Naive B cell (primary cell): ENCODE measurements around the gene SP8. TPM values are rescaled to one million over a fixed set of nuclear protein-coding genes. Genes with fewer than 3 reads are reported as not detected.

Source experiments
- ATAC-seq, 2 donors: fragments of 150-1000 bp; cut with Tn5 transposase; 2 replicates each; pipeline ENCODE4 v1.10.0; 2021; ENCODE audit warnings: low read depth in 2 of 2, mild to moderate bottlenecking in 2 of 2, moderate library complexity in 2 of 2
- DNase-seq: peaks from one replicate; pipeline ENCODE4 v3.0.0; 2022
- H3K27ac Mint-ChIP-seq, 6 donors: one replicate each; pipeline ENCODE4 v1.8.0; 2020 to 2022; ENCODE audit warnings: mild to moderate bottlenecking in 6 of 6, mixed read lengths in 6 of 6, moderate library complexity in 5 of 6, inconsistent platforms in 2 of 6
- H3K27me3 Mint-ChIP-seq, 3 donors: one replicate each; pipeline ENCODE4 v1.8.0; 2021 to 2022; ENCODE audit warnings: mixed read lengths in 3 of 3, mild to moderate bottlenecking in 1 of 3
- H3K36me3 Mint-ChIP-seq, 2 donors: one replicate each; pipeline ENCODE4 v1.8.0; 2020 to 2022; ENCODE audit warnings: mixed read lengths in 2 of 2, inconsistent platforms in 1 of 2, mild to moderate bottlenecking in 1 of 2
- H3K4me1 Mint-ChIP-seq, 3 donors: one replicate each; pipeline ENCODE4 v1.8.0; 2020 to 2022; ENCODE audit warnings: mixed read lengths in 3 of 3, inconsistent platforms in 1 of 3, mild to moderate bottlenecking in 1 of 3, moderate library complexity in 1 of 3
- H3K4me3 Mint-ChIP-seq, 8 donors: one replicate each; pipeline ENCODE4 v1.8.0; 2020 to 2022; ENCODE audit warnings: mild to moderate bottlenecking in 8 of 8, mixed read lengths in 8 of 8, moderate library complexity in 8 of 8, inconsistent platforms in 2 of 8
- H3K9me3 Mint-ChIP-seq, 7 donors: one replicate each; pipeline ENCODE4 v1.8.0; 2020 to 2022; ENCODE audit warnings: mixed read lengths in 7 of 7, mild to moderate bottlenecking in 5 of 7, inconsistent platforms in 2 of 7, moderate library complexity in 1 of 7
- polyA plus RNA-seq, 6 donors: library from polyadenylated mRNA; unstranded; fragments of 300-500 nt; fragmentation: Illumina TruSeq; gene quantifications; one replicate each; pipeline ENCODE4 v1.2.3, GENCODE V29; 2021; ENCODE audit warnings: low read depth in 6 of 6

The SP8 gene
- polyA plus RNA-seq, 6 donors from 2014 or later = not detected

- Mint-ChIP-seq H3K4me3 (peak overlapping the region in 5 of 8 donors; percentile 23 to 86 (median 81)), H3K36me3 (peaks cover 0 to 5% of the 10 kb centered on the region in 2 donors), H3K9me3 (peaks cover 0 to 12% (median 9%) of the 10 kb centered on the region in 7 donors), H3K4me1 (peaks cover 12 to 22% (median 14%) of the 10 kb centered on the region in 3 donors), H3K27me3 (peaks cover 41 to 52% (median 48%) of the 10 kb centered on the region in 3 donors), H3K27ac (no peak overlapping the region)
- ATAC-seq (no peak), DNase-seq (no peak)
These were observed 13.1 kb upstream of the SP8 start for GRCh38 chr7:20799566-20800366.

DNA sequence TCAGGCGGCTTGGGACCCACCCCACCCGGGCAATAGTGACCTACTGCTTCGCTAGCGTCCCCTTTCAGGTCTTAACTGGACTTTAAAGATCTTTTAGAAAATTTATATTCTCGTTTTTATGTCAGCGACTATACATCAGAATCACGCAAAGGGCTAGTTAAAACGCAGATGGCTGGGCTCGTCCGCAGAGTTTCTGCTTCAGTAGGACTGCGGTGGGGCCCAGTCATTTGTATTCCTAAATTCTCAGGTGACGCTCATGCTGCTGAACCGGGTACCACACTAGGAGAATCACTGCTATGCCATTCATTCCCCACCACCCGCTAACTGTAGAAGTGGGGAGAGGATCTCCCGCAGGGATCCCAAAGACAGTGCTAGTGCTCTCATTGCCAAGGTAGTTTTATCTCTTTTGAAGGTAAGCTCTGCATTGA is 12.0 kb upstream of the SP8 start:
- H3K27ac Mint-ChIP-seq = peak overlapping the region in 3 of 6 donors; percentile 82 to 89 (median 83)
- peaks cover 0 to 5% of the 10 kb centered on the region in 2 donors for H3K36me3 Mint-ChIP-seq
- H3K4me3 Mint-ChIP-seq = peak overlapping the region; percentile 80 to 88 (median 83)
- H3K27me3 Mint-ChIP-seq = peaks cover 35 to 54% (median 46%) of the 10 kb centered on the region in 3 donors
- no peak for DNase-seq
- H3K9me3 Mint-ChIP-seq = peaks cover 0 to 13% (median 10%) of the 10 kb centered on the region in 7 donors
- peaks cover 12 to 22% (median 14%) of the 10 kb centered on the region in 3 donors for H3K4me1 Mint-ChIP-seq
- ATAC-seq = no peak

DNA sequence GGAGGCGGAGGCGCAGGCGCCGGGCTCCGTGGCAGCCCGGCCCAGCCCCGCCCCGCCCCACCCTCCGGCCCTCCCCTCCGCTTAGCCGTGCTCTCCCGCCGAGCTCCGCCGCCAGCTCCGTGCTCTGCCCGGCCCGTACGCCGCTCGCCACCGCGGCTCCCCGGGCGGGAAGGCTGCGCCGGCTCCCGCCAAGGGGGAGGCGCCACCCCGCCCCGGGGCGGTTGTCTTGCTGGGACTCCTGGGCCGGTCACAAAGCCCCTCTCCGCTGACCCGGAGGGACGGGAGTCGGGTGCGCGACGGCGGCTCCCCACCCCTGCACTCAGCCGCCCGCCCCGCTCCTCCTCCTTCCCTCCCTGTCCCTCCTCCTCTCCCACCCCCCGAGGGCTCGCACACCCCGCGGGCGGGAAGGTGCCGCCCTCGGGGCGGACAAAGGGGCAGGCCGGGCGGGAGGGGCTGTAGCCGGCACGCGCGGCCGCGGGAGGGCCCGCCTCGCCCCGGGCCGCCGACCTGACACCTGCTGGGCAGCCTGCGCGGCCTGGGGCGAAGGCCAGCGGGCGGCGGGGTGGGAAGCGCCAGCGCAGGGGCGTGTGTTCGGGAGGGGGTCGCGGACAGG is 11.5 kb upstream of the SP8 start:
- Mint-ChIP-seq H3K36me3 (peaks cover 0 to 5% of the 10 kb centered on the region in 2 donors), H3K4me1 (peaks cover 12 to 22% (median 14%) of the 10 kb centered on the region in 3 donors), H3K27me3 (peaks cover 36 to 58% (median 49%) of the 10 kb centered on the region in 3 donors), H3K9me3 (peaks cover 0 to 16% (median 11%) of the 10 kb centered on the region in 7 donors), H3K4me3 (peak overlapping the region in 5 of 8 donors; percentile 80 to 89 (median 86)), H3K27ac (no peak overlapping the region)
- DNase-seq (no peak), ATAC-seq (peak; percentile 72 to 78)

DNA sequence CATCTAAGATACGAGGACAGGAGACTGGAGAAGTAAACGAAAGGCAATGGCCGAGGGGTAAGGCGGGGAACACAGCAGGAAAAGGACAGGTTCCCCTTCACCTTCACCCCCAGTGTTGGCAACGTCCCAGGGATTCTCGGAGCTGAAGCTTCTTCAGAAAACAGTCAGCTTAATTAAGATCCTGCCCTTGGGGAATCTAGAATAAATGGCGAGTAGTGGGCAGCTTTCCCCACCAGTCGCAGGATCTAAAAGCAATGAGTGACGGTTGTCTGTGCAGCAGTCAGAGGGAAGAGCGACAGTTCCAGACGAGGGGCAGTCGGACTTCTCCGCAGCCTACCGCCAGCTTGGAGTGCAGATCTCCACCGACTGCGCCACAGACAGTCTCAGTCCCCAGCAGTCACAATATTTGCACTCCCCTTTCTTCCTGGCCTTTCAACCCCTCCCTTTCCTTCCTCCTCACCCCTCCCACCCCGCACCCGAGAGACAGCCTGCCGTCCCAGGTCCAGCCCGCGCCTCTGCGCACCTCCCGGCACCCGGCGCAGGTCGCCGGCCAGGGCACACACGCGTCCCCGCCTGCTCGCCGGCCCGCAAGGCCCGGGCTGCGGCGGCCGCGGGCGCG is 10.9 kb upstream of the SP8 start:
- peaks cover 42 to 64% (median 49%) of the 10 kb centered on the region in 3 donors for H3K27me3 Mint-ChIP-seq
- peaks cover 12 to 22% (median 14%) of the 10 kb centered on the region in 3 donors for H3K4me1 Mint-ChIP-seq
- H3K27ac Mint-ChIP-seq = peak overlapping the region in 5 of 6 donors; percentile 34 to 93 (median 63)
- H3K4me3 Mint-ChIP-seq = peak overlapping the region; percentile 86 to 96 (median 93)
- DNase-seq = no peak
- peaks cover 0 to 18% (median 14%) of the 10 kb centered on the region in 7 donors for H3K9me3 Mint-ChIP-seq
- peaks cover 0 to 5% of the 10 kb centered on the region in 2 donors for H3K36me3 Mint-ChIP-seq
- ATAC-seq = peak; percentile 56 to 60

DNA sequence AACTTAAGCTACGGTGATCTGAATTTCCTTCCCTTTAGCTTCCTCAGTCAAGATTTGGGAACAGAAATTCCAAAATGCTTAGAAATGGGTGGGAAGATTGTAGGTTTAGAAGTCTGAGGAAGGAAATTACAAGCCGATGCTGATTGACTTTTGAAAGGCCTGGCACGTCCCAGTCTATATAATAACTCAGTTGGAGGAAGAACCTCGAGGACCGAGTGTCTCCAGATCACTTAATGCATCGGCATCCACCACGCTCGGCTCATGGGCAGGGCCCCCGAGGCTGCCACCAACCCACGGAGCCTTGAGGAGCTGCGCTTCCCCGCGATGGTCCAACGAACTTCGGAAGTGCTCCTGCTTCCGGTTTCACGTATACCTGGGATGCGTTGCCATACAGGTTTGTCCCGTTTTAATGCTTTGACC is 10.4 kb upstream of the SP8 start:
- peaks cover 0 to 22% (median 14%) of the 10 kb centered on the region in 7 donors for H3K9me3 Mint-ChIP-seq
- peaks cover 0 to 7% of the 10 kb centered on the region in 2 donors for H3K36me3 Mint-ChIP-seq
- peaks cover 12 to 22% (median 14%) of the 10 kb centered on the region in 3 donors for H3K4me1 Mint-ChIP-seq
- ATAC-seq (no peak), DNase-seq (no peak)
- H3K27ac Mint-ChIP-seq = peak overlapping the region in 4 of 6 donors; percentile 28 to 63 (median 33)
- H3K4me3 Mint-ChIP-seq = peak overlapping the region; percentile 86 to 96 (median 93)
- H3K27me3 Mint-ChIP-seq = peaks cover 47 to 70% (median 52%) of the 10 kb centered on the region in 3 donors

- Mint-ChIP-seq H3K4me3 (peak overlapping the region; percentile 40 to 96 (median 91)), H3K9me3 (peaks cover 0 to 27% (median 15%) of the 10 kb centered on the region in 7 donors), H3K4me1 (peaks cover 12 to 22% (median 14%) of the 10 kb centered on the region in 3 donors), H3K27me3 (peaks cover 52 to 75% (median 56%) of the 10 kb centered on the region in 3 donors), H3K36me3 (peaks cover 0 to 13% of the 10 kb centered on the region in 2 donors), H3K27ac (peak overlapping the region in 1 of 6 donors; percentile 32)
- DNase-seq (no peak), ATAC-seq (peak; percentile 23 to 26)
These were observed 9.8 kb upstream of the SP8 start for GRCh38 chr7:20796500-20796899.

DNA sequence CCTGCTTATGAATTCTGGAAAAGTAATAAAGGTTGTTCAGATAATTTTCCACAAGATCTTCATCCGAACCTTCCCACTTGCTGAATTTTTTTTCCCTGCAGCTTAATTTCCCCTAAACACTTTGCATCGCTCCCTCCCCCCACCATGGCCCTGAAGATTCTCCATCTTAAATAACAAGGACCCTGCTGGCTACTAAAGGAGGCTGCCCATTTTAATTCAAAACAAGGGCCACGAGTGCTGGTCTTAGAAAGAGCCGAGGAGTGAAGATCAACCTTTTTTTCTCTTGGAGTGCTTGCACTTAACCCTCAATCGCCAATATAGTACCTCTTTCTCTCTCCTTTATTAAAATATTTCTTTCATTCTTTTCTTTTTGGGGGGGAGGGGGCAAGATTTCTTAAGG is 9.2 kb upstream of the SP8 start:
- H3K27ac Mint-ChIP-seq = peak overlapping the region in 1 of 6 donors; percentile 80
- DNase-seq (no peak), ATAC-seq (no peak)
- peaks cover 0 to 14% of the 10 kb centered on the region in 2 donors for H3K36me3 Mint-ChIP-seq
- H3K27me3 Mint-ChIP-seq = peaks cover 58 to 81% (median 58%) of the 10 kb centered on the region in 3 donors
- H3K4me1 Mint-ChIP-seq = peaks cover 12 to 25% (median 14%) of the 10 kb centered on the region in 3 donors
- H3K4me3 Mint-ChIP-seq = peak overlapping the region in 1 of 8 donors; percentile 89
- peaks cover 0 to 32% (median 21%) of the 10 kb centered on the region in 7 donors for H3K9me3 Mint-ChIP-seq

GRCh38 chr7:20795361-20795760 is 8.7 kb upstream of the SP8 start:
- peaks cover 62 to 86% (median 64%) of the 10 kb centered on the region in 3 donors for H3K27me3 Mint-ChIP-seq

GRCh38 chr7:20794676-20795075 is 8.0 kb upstream of the SP8 start:
- H3K4me3 Mint-ChIP-seq = peak overlapping the region in 2 of 8 donors; percentile 44 to 47
- DNase-seq (no peak), ATAC-seq (no peak)
- H3K36me3 Mint-ChIP-seq = peaks cover 0 to 14% of the 10 kb centered on the region in 2 donors
- H3K27ac Mint-ChIP-seq = peak overlapping the region in 2 of 6 donors; percentile 36 to 73
- H3K4me1 Mint-ChIP-seq = peaks cover 12 to 25% (median 14%) of the 10 kb centered on the region in 3 donors
- peaks cover 61 to 84% (median 65%) of the 10 kb centered on the region in 3 donors for H3K27me3 Mint-ChIP-seq
- peaks cover 0 to 37% (median 30%) of the 10 kb centered on the region in 7 donors for H3K9me3 Mint-ChIP-seq

More at GRCh38 chr7:20795361-20795760, 8.7 kb upstream of the SP8 start:
- no peak for ATAC-seq
- peaks cover 0 to 33% (median 24%) of the 10 kb centered on the region in 7 donors for H3K9me3 Mint-ChIP-seq
- H3K27ac Mint-ChIP-seq = peak overlapping the region in 1 of 6 donors; percentile 80
- no peak for DNase-seq
- peaks cover 12 to 25% (median 14%) of the 10 kb centered on the region in 3 donors for H3K4me1 Mint-ChIP-seq
- peaks cover 0 to 14% of the 10 kb centered on the region in 2 donors for H3K36me3 Mint-ChIP-seq
- H3K4me3 Mint-ChIP-seq = peak overlapping the region in 1 of 8 donors; percentile 89

DNA sequence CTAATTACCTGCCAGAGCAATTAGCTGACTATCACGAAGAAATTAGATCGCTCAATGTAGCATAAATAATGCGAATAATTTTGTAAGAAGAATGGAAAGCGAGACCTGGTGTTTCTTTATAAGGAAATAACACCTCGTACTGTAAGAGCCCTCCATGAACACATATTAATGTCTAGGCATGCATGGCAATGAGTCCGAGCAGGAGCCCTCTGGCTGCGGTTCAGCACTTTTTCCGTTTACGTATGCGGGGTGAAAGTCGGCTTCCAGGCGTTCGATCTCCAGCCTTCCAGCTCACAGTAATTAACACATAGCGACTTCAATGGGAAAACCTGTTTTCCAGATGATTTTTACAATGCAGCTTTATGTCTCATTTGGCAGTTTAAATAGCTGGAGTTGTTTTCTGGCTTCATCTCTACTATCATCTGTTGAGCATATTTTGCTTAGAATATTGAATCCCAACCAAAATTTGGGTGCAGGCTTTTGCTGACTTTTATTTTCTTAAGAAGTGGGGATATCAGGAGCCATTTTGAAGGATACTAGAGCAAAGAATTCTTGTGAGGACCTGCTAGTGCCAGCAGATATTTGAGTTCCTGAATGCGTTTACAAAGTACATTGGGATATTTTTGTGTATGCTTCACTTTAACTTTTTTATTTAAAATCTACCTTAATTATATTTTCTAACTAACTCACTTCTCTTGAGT is 7.2 kb upstream of the SP8 start:
- no peak for DNase-seq
- peak overlapping the region in 3 of 6 donors; percentile 14 to 68 (median 36) for H3K27ac Mint-ChIP-seq
- H3K4me3 Mint-ChIP-seq = peak overlapping the region in 2 of 8 donors; percentile 28 to 36
- ATAC-seq = no peak
- peaks cover 0 to 10% of the 10 kb centered on the region in 2 donors for H3K36me3 Mint-ChIP-seq
- H3K4me1 Mint-ChIP-seq = peaks cover 8 to 21% (median 10%) of the 10 kb centered on the region in 3 donors
- H3K9me3 Mint-ChIP-seq = peaks cover 0 to 34% (median 29%) of the 10 kb centered on the region in 7 donors
- peaks cover 57 to 76% (median 61%) of the 10 kb centered on the region in 3 donors for H3K27me3 Mint-ChIP-seq

DNA sequence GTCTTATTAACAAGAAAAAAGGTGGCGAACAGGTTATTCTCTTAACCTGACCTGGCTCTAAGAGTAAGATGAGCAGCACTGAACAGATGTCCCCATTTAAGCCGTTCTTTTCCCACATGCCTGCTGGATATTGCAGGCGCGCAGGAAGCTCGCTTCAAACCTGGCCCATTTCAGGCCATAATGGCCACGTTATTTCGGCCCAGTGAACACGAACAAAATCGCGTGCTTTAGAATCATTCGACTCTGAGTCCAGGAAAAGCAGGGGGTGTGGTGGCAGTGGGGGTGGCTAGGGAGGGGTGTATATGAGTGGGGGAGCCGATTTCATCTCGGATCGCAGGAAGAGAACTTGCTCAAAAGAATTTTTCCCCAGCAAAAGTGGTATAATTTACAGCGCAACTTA is 6.6 kb upstream of the SP8 start:
- DNase-seq (no peak), ATAC-seq (no peak)
- Mint-ChIP-seq H3K4me1 (peaks cover 6 to 18% (median 8%) of the 10 kb centered on the region in 3 donors), H3K27ac (peak overlapping the region in 1 of 6 donors; percentile 68), H3K9me3 (peaks cover 0 to 34% (median 31%) of the 10 kb centered on the region in 7 donors), H3K4me3 (peak overlapping the region in 2 of 8 donors; percentile 43 to 72), H3K36me3 (peaks cover 0 to 9% of the 10 kb centered on the region in 2 donors), H3K27me3 (peaks cover 60 to 77% (median 61%) of the 10 kb centered on the region in 3 donors)
